NCI-H1417 (cell line): ENCODE data around the gene OR9K2.
"Not testable (repeated sequence)": the region's sequence is repeated elsewhere in the genome, so short reads cannot be mapped to it uniquely, and the experiment has no call there.

Experiments
- DNase-seq, 3 experiments: peaks; one replicate each; lab custom pipeline; 2025; lab: John Stamatoyannopoulos, UW

OR9K2 gene, protein sequence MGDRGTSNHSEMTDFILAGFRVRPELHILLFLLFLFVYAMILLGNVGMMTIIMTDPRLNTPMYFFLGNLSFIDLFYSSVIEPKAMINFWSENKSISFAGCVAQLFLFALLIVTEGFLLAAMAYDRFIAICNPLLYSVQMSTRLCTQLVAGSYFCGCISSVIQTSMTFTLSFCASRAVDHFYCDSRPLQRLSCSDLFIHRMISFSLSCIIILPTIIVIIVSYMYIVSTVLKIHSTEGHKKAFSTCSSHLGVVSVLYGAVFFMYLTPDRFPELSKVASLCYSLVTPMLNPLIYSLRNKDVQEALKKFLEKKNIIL

DNA sequence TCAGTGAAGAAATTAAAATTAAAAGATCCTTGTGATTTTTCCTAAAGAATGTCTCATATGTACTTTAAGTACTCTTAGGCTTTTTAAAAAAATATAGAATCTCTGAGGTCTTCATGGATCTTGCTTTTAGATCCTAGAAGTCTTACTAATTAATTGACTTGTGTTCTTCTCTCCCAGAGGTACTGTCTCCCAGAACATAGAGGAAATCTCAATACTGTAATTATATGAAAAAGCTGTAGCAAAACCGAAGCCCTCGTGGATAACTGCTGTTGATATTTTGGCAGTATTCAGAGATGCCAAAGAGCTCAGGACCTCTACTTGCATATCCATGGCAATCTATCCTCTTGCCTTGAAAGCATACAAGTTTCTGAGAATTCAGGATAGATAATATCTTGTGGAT, at the start of gene OR9K2:
Gene OR9K2, plus strand, starts transcription at position 301 of the 400 bp plus-strand sequence. CDS start 3,429 bp downstream, outside the sequence.
- DNase-seq, result no peak

DNA sequence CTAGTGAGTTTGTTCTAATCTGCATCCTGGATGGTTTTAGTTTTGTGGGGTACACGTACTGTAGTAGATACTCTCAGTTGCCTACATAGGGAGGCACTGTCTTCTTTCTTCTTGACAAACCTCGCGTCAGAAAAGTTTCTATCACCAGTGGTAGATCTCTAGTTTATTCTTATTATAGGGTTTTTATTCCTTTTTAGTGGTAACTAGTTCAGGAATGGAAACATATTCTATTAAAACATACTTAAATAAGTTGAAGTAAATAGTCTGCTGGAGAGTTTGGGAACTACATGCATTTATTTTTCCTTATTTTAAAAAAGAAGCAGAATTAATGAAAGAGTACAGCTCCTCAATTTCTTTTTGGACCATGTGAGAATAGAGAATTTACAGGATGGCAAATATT, 33.6 kb upstream of the OR9K2 start:
- DNase-seq, result no peak

DNA sequence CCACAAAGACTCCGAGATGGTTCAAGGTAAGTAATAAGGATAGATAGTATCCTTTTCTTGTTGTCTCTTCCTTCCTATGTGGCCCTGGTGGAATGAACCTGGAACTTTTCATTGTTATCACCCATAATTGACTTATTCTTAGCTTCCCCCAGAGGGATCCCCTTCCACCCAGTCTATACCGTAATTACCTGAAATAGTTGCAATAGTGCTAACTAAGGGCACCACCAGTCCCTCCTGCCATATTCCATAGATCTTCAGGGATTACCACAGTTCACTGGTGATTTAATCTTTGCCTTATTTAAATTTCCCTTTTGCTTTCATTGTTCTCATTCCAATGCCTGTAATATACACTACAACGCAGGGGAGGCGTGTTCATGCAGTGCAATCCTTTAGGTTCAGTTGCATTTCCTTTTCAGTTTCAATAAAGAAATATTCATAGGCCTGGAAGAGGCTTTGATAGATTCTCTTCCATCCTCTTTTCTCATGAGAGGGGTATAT, 13.8 kb upstream of the OR9K2 start:
- DNase-seq, result no peak

DNA sequence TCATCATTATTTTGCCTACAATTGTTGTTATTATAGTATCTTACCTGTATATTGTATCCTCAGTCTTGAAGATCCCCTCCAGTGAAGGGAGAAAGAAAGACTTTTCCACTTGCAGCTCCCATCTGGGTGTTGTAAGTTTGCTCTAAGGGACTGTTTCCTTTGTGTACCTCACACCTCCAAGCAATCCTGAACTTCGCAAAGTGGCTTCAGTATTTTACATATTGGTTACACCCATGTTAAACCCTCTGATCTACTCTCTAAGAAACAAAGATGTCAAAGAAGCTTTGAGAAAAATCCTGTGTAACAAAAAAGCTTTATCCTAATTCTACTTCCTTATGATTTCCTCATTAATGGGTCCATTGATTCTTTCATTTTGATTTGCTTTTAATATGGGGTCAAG, 10.1 kb upstream of the OR9K2 start:
- DNase-seq, result no peak

DNA sequence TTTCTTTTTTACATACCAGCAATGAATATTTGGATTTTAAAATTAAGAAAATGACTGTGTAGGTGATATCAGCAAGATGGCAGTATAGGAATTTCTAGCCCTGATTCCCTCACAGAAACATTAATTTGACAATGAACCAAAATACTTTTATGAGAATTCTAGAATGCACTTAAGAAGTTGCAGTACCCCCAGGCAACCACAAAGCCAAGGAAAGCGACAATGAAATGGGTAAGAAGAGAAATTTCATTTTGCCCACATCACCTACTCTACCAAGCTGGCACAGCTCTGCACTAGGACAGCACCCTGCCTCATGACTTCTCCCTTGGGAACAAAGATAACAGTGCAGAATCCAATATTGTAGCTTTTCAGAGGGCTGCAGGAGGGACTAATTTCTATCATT, 6.6 kb downstream of the OR9K2 start:
- no peak for DNase-seq

DNA sequence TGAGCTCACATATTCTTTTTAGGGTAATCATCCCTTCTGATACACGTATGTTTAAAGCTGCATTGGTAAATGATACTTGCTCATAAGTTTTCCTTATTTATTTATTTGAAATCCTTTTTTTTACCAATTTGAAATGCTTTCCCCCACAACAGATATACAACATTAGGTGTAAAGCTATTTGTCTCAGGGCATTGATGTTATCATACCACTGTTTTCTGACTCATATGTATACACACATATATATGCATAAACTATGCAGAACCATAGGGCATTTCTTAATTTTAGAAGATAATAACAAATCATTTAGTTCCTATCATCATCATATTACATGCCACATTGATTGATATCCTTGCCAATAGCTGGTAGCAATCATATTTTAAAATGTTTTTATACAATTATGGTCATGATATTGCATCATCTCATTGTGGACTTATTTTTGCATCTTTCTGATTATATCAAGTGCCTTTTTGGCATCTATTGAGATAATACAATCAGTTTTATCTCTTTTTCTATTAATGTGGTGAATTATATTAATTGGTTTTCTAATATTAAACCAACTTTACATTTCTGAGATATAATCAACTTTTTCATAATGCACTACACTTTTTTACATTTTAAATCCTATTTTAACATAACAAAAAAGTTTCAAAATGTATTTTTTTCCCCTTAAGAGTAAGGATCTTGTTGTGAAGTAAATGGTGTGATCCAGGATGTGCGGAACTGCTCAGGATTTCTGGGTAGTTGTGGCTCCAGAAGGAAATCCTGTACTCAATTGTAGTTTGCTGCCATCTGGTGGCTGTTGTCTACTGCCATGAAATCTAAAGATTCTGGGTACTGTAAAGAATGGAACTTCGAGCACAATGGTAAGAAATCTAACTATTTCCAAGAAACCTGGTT, 16.7 kb downstream of the OR9K2 start:
- peak; percentile 69 to 88 (median 87) for DNase-seq

DNA sequence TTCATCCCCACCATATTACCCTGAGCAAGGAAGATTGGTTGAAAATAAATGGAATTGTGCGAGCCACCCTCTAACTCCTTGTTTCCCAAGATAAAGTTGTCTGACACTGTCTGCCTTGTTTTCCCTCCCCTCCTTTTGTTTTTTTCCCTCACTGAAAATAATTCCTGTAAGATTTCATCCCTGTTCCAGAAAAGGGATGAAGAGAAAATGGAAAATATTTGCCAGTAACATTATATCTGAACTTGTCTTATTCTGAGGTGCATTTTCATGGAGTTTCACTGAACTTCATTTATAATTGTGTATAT, 17.3 kb downstream of the OR9K2 start:
- no peak for DNase-seq

DNA sequence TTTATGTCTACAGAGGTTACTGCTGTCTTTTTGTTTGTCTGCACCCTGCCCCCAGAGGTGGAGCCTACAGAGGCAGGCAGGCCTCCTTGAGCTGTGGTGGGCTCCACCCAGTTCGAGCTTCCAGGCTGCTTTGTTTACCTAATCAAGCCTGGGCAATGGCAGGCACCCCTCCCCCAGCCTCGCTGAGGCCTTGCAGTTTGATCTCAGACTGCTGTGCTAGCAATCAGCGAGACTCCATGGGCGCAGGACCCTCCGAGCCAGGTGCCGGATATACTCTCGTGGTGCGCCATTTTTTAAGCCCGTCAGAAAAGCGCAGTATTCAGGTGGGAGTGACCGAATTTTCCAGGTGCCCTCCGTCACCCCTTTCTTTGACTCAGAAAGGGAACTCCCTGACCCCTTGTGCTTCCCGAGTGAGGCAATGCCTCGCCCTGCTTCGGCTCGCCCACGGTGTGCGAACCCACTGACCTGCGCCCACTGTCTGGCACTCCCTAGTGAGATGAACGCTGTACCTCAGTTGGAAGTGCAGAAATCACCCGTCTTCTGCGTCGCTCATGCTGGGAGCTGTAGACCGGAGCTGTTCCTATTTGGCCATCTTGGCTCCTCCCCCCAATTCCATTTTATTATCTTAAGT, 40.9 kb downstream of the OR9K2 start:
- DNase-seq, result peak in 2 of 3 experiments; percentile 33 to 58

DNA sequence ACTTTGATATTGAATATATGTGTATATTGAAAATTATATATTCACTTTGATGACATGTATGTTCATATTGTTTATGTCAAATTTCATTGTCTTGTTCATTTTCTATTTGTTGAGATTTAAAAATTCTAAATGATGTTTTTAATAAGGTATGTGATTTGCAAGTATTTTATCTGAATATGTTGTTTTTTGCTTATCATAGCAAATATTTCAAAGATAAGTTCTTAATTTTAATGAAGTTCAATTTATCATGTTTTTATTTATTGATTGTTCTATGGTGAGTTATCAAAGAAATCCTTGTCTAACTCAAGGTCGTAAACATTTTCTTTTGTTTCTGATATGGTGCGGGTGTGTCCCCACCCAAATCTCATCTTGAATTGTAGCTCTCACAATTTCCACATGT, 45.2 kb downstream of the OR9K2 start:
- DNase-seq, result no peak

DNA sequence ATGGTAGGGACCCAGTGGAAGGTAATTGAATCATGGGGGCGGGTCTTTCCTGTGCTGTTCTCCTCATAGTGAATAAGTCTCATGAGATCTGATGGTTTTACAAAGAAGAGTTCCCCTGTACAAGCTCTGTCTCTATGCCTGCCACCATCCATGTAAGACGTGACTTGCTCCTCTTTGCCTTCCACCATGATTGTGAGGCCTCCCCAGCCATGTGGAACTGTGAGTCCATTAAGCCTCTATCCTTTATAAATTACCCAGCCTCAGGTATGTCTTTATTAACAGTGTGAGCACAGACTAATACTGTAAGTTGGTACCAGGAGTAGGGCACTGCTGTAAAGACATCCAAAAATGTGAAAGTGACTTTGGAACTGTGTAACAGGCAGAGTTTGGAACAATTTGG, 45.6 kb downstream of the OR9K2 start:
- DNase-seq, result not testable (repeated sequence)

DNA sequence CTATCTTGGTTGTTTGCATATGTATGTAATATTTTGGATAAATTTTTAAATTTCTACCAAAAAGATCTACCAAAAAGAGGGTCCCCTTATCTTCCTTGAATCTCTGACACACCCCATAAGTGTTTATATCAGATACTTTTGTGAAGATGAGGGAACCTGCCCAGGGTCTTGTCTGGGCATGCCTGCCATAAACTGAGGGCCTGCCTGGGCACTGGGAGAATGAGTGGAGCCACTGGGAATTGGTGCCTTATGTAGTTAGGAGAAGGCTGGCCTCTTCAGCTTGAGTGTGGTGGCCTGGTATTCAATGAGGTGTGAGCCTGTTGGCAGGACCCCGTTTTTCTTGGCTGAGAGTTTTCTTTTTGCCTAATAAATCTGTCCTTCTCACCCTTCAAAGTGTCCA, 46.5 kb downstream of the OR9K2 start:
- no peak for DNase-seq

DNA sequence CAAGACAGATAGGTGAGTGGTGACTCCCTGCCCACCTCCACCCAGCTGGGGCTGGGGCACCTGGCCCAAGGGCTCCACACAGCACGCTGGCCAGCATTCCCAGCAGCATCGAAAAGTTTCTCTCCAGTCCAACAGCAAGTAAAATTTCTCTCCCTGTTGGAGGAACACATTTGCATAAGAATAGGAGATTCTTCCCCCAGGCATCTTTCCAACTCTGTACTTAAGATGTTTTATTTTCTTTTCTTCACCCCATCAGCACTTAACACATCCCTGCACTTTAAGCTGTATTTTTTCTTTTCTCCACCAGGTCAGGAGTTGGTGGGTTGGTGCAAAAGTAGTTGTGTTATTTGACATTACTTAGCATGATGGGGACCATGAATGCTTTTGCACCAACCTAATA, 47.2 kb downstream of the OR9K2 start:
- no peak for DNase-seq
